SKM-1 (cell line): ENCODE data around the gene LIN7C.

Source experiments
- DNase-seq: peaks from one replicate; lab custom pipeline; 2025; ENCODE audit not compliant: unreplicated experiment; lab: John Stamatoyannopoulos, UW

Gene LIN7C

GRCh38 chr11:27471589-27472397, 34.8 kb downstream of the LIN7C start:
- no peak for DNase-seq

GRCh38 chr11:27470826-27471588, 35.6 kb downstream of the LIN7C start:
- DNase-seq, result no peak

- no peak for DNase-seq
Observed at GRCh38 chr11:27470166-27470565, 36.4 kb downstream of the LIN7C start.

- no peak for DNase-seq
Observed at GRCh38 chr11:27468995-27469695, 37.4 kb downstream of the LIN7C start.

- no peak for DNase-seq
Observed at GRCh38 chr11:27468209-27468994, 38.2 kb downstream of the LIN7C start.

- DNase-seq, result no peak
Observed at GRCh38 chr11:27467181-27467913, 39.2 kb downstream of the LIN7C start.

- no peak for DNase-seq
Observed at GRCh38 chr11:27466363-27466762, 40.2 kb downstream of the LIN7C start.

- DNase-seq, result no peak
Observed at GRCh38 chr11:27465629-27466028, 40.9 kb downstream of the LIN7C start.

GRCh38 chr11:27464909-27465308, 41.7 kb downstream of the LIN7C start:
- no peak for DNase-seq

GRCh38 chr11:27464289-27464696, 42.3 kb downstream of the LIN7C start:
- DNase-seq, result no peak

- DNase-seq, result peak; percentile 42
Observed at GRCh38 chr11:27462543-27462942, 44.0 kb downstream of the LIN7C start.

GRCh38 chr11:27460158-27460978, 46.2 kb downstream of the LIN7C start:
- no peak for DNase-seq

GRCh38 chr11:27459191-27459590, 47.4 kb downstream of the LIN7C start:
- DNase-seq, result no peak

- no peak for DNase-seq
Observed at GRCh38 chr11:27458182-27458581, 48.4 kb downstream of the LIN7C start.

GRCh38 chr11:27456795-27457329, 49.7 kb downstream of the LIN7C start:
- no peak for DNase-seq

- no peak for DNase-seq
Observed at GRCh38 chr11:27456140-27456794, 50.3 kb downstream of the LIN7C start.

GRCh38 chr11:27455667-27456066, 50.9 kb downstream of the LIN7C start:
- no peak for DNase-seq

GRCh38 chr11:27453701-27454100, 52.9 kb downstream of the LIN7C start:
- no peak for DNase-seq

GRCh38 chr11:27452147-27452546, 54.4 kb downstream of the LIN7C start:
- DNase-seq, result no peak
